OCI-LY3 (cell line): ENCODE measurements around the gene KRTAP12-3.

Experiments
- H2AFZ ChIP-seq: fragments of 200-600, 300-600 bp; shearing (Covaris generic); 2 replicates; pipeline ENCODE4 v1.6.0; 2014; ENCODE audit warnings: antibody characterized with exemption, low read depth, low read length
- H3K27ac ChIP-seq: fragments of 200-600, 300-600 bp; sonication (generic); 2 replicates; pipeline ENCODE4 v1.5.1; 2014; ENCODE audit warnings: mild to moderate bottlenecking, low read length, moderate library complexity, mixed read lengths
- H3K27me3 ChIP-seq: fragments of 200-600, 300-600 bp; sonication (generic); 2 replicates; pipeline ENCODE4 v1.6.1; 2014; ENCODE audit warnings: low read depth, low read length, mixed read lengths
- H3K36me3 ChIP-seq: fragments of 200-600, 300-600 bp; sonication (generic); replicated peaks from 2 replicates; pipeline ENCODE3; 2014; ENCODE audit warnings: low read depth, low read length, mixed read lengths
- H3K4me1 ChIP-seq: fragments of 300-600, 200-600 bp; sonication (generic); 2 replicates; pipeline ENCODE4 v1.6.1; 2014; ENCODE audit warnings: low read length, mixed read lengths
- H3K4me2 ChIP-seq: fragments of 200-600, 300-600 bp; sonication (generic); 2 replicates; pipeline ENCODE4 v1.6.1; 2014; ENCODE audit warnings: low read length, mixed read lengths
- H3K4me3 ChIP-seq: fragments of 300-600, 200-600 bp; sonication (generic); 2 replicates; pipeline ENCODE4 v1.5.1; 2014; ENCODE audit warnings: antibody characterized with exemption, mild to moderate bottlenecking, low read length, moderate library complexity
- H3K79me2 ChIP-seq: fragments of 300-600, 200-600 bp; shearing (Covaris generic); 2 replicates; pipeline ENCODE4 v1.6.1; 2014; ENCODE audit warnings: mild to moderate bottlenecking, low read length, mixed read lengths
- H3K9ac ChIP-seq: fragments of 300-600, 200-600 bp; shearing (Covaris generic); 2 replicates; pipeline ENCODE4 v1.6.0; 2014; ENCODE audit warnings: mild to moderate bottlenecking, low read length, moderate library complexity
- H3K9me3 ChIP-seq: fragments of 200-600, 300-600 bp; shearing (Covaris generic); 2 replicates; pipeline ENCODE4 v1.6.1; 2014; ENCODE audit warnings: low read length, mixed read lengths; ENCODE audit not compliant: insufficient read depth
- H4K20me1 ChIP-seq: fragments of 200-600, 300-600 bp; sonication (generic); 2 replicates; pipeline ENCODE4 v1.6.1; 2016; ENCODE audit warnings: low read length, mixed read lengths; ENCODE audit not compliant: insufficient read depth
- CTCF ChIP-seq: fragments of 200-600, 300-600 bp; sonication (generic); IDR thresholded peaks from 2 replicates; pipeline ENCODE4 v1.5.1; 2014; ENCODE audit warnings: antibody characterized with exemption, low read length, low read depth
- EZH2phosphoT487 ChIP-seq: fragments of 200-600 bp; shearing (Covaris generic); IDR thresholded peaks from 2 replicates; pipeline ENCODE4 v1.6.1; 2018; ENCODE audit warnings: antibody characterized with exemption, mixed run types, low read depth

Gene KRTAP12-3

GRCh38 chr21:44617071-44617501, 40.6 kb upstream of the KRTAP12-3 start:
- H2AFZ ChIP-seq, result no peak overlapping the region
- H4K20me1 ChIP-seq, result no peaks in the 10 kb centered on the region
- no peak for TF ChIP-seq EZH2phosphoT487
- no peak for TF ChIP-seq CTCF
- no peaks in the 10 kb centered on the region for H3K4me1 ChIP-seq
- no peaks in the 10 kb centered on the region for H3K27me3 ChIP-seq
- H3K36me3 ChIP-seq, result no peaks in the 10 kb centered on the region
- no peaks in the 10 kb centered on the region for H3K79me2 ChIP-seq
- peaks cover 4% of the 10 kb centered on the region; the same call in 1 of the 2 replicates for H3K9me3 ChIP-seq
- no peak overlapping the region for H3K9ac ChIP-seq
- no peak overlapping the region for H3K4me2 ChIP-seq
- no peak overlapping the region for H3K27ac ChIP-seq
- H3K4me3 ChIP-seq, result no peak overlapping the region

DNA sequence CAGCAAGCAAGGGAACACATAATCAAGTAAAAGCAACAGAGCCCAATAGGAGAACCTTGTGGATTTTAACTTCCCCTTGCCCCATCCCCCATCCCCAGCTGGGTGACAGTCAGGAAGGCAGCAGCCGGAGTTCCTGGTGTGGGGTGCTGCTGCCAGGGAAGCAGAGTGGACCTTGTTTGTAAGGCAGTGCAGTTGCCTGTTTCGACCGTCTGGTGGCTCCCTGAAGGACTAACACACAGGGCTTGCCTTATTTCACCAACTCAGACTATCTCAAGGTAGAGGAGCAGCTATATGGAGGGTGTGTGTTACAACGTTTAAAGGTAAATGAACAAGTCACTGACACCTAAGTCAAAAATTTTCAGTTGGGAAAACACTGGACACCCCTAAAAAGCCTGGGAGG, 39.2 kb upstream of the KRTAP12-3 start:
- Histone ChIP-seq H4K20me1 (no peaks in the 10 kb centered on the region), H3K4me1 (no peaks in the 10 kb centered on the region), H3K4me2 (no peak overlapping the region), H3K9me3 (peaks cover 4% of the 10 kb centered on the region; the same call in 1 of the 2 replicates), H3K4me3 (no peak overlapping the region), H3K9ac (no peak overlapping the region), H3K79me2 (no peaks in the 10 kb centered on the region), H3K36me3 (no peaks in the 10 kb centered on the region), H2AFZ (no peak overlapping the region), H3K27ac (no peak overlapping the region), H3K27me3 (no peaks in the 10 kb centered on the region)
- TF ChIP-seq CTCF (no peak), EZH2phosphoT487 (no peak)

- Histone ChIP-seq H2AFZ (peak overlapping the region; percentile 31; the same call in 1 of the 2 replicates), H3K79me2 (no peaks in the 10 kb centered on the region), H3K4me1 (no peaks in the 10 kb centered on the region), H3K27ac (no peak overlapping the region), H3K9me3 (peaks cover 4% of the 10 kb centered on the region; the same call in 1 of the 2 replicates), H3K27me3 (no peaks in the 10 kb centered on the region), H4K20me1 (no peaks in the 10 kb centered on the region), H3K9ac (no peak overlapping the region), H3K4me3 (no peak overlapping the region), H3K4me2 (no peak overlapping the region), H3K36me3 (no peaks in the 10 kb centered on the region)
- TF ChIP-seq CTCF (no peak), EZH2phosphoT487 (no peak)
Measured at GRCh38 chr21:44618909-44619308, 38.8 kb upstream of the KRTAP12-3 start.

DNA sequence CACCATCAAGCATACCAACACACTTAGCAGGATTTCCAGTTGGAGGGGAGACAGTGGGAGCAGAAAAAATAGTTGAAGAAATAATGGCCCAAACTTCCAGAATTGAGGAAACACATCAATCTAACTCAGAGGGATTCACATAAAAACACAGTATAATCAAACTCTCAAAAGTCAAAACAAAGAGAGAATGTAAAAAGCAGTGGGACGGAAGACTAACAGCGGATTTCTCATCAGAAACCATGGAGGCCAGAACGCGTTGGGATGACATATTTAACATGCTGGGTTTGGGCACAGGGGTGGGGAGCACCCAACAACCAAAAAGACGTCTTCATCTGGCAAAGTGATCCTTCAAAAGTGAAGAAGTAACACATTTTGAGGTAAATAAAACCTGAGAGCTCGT, 37.8 kb upstream of the KRTAP12-3 start:
- Histone ChIP-seq H3K27me3 (no peaks in the 10 kb centered on the region), H3K36me3 (no peaks in the 10 kb centered on the region), H3K4me1 (no peaks in the 10 kb centered on the region), H3K4me3 (no peak overlapping the region), H3K27ac (no peak overlapping the region), H3K9ac (no peak overlapping the region), H3K4me2 (no peak overlapping the region), H3K9me3 (peaks cover 4% of the 10 kb centered on the region; the same call in 1 of the 2 replicates), H2AFZ (no peak overlapping the region), H4K20me1 (no peaks in the 10 kb centered on the region), H3K79me2 (no peaks in the 10 kb centered on the region)
- TF ChIP-seq EZH2phosphoT487 (no peak), CTCF (no peak)
